HG02840 (cell line): ENCODE data around the gene ATP2A2.
"Not testable (repeated sequence)": the region's sequence is repeated elsewhere in the genome, so short reads cannot be mapped to it uniquely, and the experiment has no call there.

ENCODE experiments used
- ATAC-seq: cut with Tn5 transposase; IDR thresholded peaks from one replicate; pipeline ENCODE4 v1.9.1; 2021; ENCODE audit warnings: mild to moderate bottlenecking, moderate library complexity, moderate number of reproducible peaks; ENCODE audit not compliant: unreplicated experiment, low FRiP score

The ATP2A2 gene

DNA sequence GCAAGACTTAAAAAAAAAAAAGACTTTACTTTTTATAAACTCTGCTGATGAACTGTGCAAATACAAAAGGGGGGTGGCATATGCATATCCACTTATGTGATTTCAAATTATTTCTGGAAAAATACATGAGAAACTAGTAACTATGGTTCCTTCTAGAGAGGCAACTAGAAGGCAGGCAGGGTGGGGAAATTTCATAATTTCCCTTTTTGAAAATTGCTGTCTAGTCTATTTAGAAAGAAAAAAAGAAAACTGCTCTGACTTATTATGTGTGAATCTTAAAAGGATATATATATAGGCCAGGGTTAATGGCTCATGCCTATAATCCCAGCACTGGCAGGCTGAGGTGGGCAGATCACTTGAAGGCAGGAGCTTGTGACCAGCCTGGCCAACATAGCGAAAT, 80.2 kb downstream of the ATP2A2 start:
- no peak for ATAC-seq

GRCh38 chr12:110365489-110366320, 84.7 kb downstream of the ATP2A2 start:
- no peak for ATAC-seq

DNA sequence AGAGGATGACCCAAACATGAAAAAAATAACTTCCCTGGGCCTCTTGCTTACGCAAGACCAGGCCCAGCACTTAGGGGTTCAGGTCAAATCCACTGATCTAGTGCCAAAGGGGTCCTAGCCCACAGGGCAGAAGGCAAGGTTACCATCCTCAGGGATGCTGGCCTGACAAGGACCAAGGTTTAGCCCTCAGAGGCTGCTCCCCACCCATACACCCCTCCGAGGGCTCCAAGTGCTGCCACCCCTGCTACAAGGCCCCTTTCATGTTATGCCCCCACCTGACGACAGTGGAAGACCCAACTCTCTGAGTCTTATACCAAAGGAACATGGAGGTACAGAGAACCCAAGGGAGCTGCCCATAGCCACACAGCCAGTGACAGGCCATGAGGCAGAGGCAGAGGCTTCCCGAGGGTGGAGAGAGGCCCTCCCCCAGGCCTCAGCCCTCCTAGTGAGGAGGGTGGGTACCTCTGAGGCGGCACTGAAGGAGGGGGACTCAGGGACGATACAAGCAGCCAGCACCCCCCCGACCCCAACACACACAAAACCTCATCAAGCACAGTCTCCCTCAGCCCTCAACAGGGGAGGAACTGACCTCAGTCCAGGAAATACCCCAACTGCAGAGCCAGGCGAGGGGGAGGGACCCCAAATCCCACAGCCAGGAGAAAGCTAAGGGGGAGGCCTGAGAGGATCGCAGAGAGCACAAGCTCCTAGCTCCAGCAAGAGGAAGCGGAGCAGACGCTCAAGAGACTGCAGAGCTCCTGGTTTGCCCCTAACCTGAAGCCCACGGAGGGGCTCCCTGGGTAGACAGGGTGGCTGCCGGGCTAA, 85.5 kb downstream of the ATP2A2 start:
- no peak for ATAC-seq

GRCh38 chr12:110367181-110367864, 86.3 kb downstream of the ATP2A2 start:
- no peak for ATAC-seq

GRCh38 chr12:110369992-110370391, 88.9 kb downstream of the ATP2A2 start:
- no peak for ATAC-seq

- no peak for ATAC-seq
Observed at GRCh38 chr12:110370732-110371231, 89.7 kb downstream of the ATP2A2 start.

DNA sequence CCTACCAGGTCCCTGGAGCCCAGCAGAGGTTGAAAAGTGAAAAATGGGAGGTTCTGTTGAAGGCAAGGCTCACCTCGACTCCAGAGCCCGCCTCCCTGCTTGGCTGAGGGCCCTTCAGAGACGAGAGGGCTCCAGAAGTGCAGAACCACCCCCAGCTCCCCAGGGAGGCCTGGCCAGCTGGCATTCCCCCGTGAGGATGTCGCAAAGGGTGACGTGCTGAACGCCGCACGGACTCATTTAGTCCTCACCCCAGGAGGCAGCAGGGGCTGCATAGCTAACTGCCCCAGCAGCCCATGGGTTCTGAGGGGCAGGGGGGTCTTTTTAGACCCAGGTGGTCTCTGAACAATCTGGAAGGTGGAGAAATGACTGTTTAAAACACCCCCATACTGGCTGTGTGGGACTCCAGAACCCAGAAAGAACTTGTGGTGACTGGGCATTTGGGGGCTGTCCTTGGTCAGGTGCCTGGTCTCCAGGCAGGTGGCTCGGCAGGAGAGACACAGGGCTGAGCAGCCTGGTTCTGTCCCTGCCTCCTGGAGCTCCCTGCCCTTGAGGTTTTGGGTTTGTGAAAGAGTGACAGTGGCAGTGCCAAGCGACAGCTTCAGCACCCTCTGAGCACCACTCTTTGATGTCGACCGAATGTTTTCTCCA, 90.5 kb downstream of the ATP2A2 start:
- no peak for ATAC-seq

GRCh38 chr12:110372056-110372425, 91.0 kb downstream of the ATP2A2 start:
- no peak for ATAC-seq

DNA sequence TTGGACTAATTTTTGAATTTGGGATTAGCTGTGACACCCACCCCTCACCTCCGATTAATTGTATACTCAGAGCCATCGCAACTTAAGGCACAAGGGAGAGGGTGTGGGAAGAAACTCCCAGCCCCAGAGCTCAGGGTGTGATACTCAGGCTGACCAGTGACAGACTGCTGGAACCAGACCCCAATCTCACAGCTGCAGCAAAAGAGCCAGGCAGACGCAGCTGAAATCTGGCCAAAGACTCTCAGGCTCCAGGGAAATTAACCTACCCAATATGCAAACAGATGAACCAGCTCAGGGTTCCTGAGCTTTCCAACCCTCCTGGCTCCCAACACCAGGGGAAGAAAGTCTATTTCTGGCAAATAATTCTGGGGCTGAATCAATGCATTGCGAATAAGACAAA, 92.0 kb downstream of the ATP2A2 start:
- no peak for ATAC-seq

DNA sequence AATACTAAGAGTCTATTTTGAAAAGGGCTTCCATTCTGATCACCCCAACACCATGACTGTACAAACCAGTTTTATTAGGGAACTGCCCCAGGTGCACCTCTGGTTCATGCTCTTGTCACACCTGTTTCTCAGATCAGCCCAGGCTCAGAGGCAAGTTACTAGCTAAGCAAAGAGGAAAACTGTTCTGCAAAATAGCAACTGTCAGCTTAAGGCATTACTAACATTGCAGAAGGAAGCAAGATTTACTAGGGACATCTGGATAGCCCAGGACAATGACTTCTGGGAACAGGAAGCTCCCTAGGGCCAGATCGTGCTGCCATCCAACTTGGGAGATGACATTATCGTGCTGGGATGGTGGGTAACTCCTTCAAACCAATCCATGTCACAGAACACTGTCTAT, 92.4 kb downstream of the ATP2A2 start:
- ATAC-seq: no peak

- no peak for ATAC-seq
Observed at GRCh38 chr12:110373962-110374611, 93.0 kb downstream of the ATP2A2 start.

DNA sequence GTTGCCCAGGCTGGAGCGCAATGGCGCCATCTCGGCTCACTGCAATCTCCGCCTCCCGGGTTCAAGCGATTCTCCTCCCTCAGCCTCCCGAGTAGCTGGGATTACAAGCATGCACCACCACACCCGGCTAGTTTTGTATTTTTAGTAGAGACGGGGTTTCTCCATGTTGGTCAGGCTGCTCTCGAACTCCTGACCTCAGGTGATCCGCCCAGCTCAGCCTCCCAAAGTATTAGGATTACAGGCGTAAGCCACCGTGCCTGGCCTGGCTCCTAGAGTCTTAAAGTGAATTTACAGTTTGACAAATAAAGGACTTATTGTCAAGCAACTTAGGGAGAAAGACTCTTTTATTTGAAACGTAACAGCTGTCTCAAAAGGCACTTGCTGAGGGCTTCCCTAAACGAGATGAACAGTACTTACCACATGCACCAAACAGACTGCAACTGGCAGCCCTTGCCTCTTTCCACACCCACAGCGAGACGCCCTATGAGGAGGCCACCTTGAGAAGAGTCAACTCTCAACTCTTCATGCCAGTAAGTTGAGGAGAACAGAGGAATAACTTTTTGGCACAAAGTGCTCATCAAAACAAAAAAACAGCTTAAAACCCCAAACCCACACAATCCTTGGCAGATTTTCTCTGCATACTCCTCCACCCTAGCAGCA, 97.2 kb downstream of the ATP2A2 start:
- ATAC-seq: not testable (repeated sequence)

GRCh38 chr12:110379197-110379596, 98.2 kb downstream of the ATP2A2 start:
- no peak for ATAC-seq

- ATAC-seq: no peak
Observed at GRCh38 chr12:110379631-110380030, 98.6 kb downstream of the ATP2A2 start.

- no peak for ATAC-seq
Observed at GRCh38 chr12:110382683-110383082, 101.6 kb downstream of the ATP2A2 start.
